IPS-11a (cell line): ENCODE measurements around the gene BACE1.

Experiments used
- H3K4me3 ChIP-seq: one replicate; pipeline ENCODE4 v1.5.1; 2013; ENCODE audit warnings: low read depth, low read length, control low read depth

Gene BACE1

DNA sequence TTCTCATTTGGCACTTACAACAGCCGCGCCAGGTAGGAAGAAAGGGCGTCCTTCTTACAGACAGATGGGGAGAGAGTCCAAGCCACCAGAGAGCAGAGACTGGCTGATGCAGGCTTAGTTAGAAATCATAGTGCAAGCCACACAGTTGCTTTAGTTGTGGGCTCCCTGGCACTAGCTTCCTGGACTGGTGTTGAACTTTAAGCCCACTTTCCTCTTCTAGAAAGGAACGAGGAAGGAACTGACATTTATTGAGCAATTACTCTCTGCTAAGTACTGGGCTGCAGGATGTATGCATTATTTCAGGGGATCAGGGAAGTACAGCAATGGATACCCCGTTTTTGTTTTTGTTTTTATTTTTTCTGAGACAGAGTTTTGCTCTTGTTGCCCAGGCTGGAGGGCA lies 3.0 kb downstream of the BACE1 start:
- H3K4me3 ChIP-seq: no peak overlapping the region

DNA sequence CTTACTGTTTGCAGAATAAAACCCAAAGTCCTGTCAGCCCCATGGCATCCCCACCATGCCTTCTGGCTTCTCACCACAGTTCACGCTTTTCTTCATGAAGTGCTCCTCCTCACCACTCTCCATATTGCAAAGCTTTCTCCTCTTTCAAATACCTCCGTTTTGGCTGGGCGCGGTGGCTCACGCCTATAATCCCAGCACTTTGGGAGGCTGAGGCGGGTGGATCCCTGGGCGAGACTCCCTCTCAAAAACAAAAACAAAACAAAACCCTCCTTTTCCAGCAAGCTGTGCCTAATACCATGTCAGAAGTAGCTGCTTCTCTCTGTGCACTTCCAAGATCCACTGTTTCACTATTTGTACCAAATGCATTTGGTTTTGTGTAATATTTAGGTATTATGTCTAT lies 6.7 kb downstream of the BACE1 start:
- no peak overlapping the region for H3K4me3 ChIP-seq

DNA sequence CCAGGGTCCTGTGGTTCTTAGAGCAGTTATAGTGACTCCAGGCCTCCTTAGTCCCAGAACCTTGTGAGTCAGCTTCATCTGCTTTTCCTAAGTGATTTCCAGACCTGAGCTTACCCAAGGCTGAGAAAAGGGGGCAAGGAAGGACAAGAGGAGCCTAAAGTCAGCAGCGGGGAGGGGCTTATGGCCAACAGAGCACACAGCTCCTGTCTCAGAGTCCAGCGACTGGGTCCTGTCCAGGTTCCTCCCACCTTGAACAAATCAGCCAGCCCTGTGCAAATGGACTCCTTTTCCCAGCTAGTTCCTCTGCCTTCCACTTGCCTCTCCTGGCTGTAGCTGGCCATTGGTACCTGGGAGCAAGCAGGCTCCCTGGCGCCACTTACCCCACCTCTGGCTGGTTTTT lies 10.9 kb downstream of the BACE1 start:
- no peak overlapping the region for H3K4me3 ChIP-seq

DNA sequence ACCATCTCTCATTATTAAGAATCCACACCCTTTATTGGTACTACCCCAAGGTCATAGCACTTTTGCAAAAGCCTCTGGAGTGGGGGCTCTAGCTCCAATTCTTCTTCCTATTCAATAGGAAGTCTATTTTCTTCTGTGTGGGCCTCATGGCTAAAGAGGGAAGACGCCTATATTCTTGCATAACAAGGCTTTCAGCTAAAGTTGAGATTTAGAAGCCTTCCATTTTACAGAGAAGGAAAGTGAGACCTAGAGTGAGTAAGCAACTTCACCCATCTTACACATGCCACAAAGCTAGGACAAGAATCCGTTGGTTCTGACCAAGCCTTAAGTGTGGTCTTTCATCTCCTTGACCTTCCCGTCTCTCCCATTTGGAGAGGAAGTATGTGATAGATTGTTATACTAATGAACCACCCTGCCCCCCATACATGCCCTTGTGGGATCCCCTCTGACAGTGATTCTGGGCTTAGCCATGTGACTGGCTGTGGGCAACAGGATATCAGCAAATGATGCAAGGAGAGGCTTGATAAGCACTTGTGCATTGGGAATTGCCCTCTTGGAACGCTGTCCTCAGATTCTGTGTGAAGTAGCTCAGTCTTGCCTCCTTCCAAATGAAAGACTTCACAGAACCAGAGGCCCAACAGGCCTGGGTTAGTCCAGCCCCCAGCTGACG lies 12.3 kb downstream of the BACE1 start:
- H3K4me3 ChIP-seq: no peak overlapping the region

DNA sequence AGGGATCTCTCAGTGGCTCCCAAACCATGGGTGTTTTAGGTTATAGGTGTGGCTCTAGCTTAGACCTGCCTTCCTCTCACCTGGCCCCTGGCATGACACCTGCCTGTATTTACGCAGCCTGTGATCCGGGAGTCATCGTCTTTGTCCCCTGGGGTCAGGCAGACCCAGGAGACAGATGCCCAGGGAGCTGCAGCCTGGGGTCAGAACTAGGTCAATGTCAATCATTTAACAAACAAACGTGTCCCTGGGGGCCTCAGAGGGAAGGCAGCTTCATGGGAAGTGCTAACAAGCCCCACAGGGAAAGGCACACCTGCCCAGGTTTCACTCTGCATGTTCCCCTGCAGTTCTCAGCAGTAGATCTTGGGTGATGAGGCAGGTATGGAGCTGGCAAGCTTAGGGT lies 13.0 kb downstream of the BACE1 start:
- no peak overlapping the region for H3K4me3 ChIP-seq

DNA sequence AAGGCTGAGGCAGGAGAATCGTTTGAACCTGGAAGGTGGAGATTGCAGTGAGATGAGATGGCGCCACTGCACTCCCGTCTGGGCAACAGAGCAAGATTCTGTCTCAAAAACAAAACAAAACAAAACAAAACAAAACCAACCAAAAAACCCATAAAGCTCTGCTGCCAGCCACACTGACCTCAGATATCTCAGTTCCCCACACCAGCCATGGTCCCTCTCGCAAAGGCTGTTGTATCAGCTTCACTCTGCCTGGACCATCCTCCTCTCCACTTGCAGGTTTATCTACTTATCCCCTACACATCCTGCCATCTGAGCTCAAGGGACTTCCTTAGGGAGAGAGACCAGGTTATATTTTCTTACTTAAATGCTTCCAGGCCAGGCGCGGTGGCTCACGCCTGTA lies 13.8 kb downstream of the BACE1 start:
- H3K4me3 ChIP-seq: no peak overlapping the region

DNA sequence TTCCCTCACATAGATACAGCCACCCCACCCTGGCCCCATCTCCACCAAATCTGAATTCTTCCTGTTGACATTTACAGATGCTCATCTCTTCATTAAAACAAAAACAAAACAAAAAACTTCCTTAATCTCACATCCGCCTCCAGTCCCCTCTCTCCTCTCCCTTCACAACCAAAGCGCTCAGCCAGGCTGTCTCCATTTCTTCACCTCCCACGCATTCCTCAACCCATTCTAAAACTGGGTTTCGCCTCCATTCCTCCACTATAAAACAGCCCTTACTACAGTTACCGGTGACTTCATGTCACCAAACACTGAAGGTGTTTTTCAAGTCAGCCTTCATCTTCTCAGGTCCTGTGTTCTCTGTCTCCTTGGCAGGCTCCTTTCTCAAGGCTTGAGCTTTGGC lies 15.3 kb downstream of the BACE1 start:
- H3K4me3 ChIP-seq: no peak overlapping the region

DNA sequence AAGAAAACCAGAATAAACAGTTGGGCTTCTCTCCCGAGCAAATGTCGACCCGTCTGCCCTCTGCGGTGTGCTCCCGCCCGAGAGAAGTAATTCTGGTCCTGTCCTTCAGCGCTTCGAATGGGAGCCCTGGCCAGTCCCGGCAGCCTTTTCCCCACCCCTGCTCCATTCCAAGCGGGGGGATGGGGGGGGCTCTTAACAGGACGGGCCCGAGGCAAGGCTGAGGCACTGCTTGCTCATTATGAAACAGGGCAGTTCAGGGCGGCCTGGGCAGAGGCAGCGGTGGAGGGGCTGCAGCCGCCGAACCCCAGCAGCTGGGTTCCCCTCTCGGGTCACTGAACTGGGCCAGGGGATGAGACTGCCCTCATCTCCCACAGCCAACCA lies 15.8 kb downstream of the BACE1 start:
- no peak overlapping the region for H3K4me3 ChIP-seq

DNA sequence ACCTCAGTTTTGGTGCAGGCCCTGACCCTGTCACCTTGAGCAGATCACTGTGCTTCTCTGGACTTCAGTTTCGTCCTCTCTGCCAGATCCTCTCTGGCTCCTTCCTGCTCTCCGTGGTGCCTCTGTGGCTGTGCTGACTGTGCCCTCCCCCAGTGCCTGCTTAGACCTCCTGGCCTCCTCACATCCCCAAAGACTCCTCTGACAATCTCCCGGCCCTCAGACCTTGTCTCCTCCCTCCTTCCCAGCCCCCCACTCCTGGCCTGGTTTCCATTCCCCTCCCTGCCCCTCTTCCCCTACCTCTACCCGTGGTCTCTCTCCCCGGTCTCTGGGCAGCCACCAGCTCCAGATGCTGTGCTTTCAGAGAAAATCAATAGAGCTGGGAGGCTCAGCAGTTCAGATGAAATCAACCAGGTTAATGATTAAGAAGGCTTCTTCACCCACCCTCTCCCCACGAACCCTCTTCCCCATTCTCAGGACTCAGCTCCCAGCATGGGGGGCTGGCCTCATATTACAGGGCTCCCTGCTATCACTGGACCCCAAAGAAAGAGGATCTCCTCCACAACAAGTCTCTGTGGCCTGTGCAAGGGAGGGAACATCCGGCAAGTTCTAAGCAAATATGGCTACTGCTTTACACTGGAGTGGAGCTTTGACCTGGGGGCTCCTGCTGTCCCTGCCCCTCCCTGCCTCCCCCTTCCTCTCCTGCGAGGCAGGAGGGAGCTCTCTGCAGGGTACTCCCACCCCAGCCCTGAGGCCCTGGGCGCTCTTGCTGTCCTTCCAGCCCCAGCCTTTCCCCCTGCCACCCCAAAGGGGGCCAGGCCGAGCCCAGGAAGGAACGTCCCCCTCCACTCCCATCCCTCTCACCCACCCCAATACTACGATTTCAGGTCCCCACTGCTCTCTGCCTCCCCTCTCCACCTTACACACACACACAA lies 16.4 kb downstream of the BACE1 start:
- H3K4me3 ChIP-seq: no peak overlapping the region

DNA sequence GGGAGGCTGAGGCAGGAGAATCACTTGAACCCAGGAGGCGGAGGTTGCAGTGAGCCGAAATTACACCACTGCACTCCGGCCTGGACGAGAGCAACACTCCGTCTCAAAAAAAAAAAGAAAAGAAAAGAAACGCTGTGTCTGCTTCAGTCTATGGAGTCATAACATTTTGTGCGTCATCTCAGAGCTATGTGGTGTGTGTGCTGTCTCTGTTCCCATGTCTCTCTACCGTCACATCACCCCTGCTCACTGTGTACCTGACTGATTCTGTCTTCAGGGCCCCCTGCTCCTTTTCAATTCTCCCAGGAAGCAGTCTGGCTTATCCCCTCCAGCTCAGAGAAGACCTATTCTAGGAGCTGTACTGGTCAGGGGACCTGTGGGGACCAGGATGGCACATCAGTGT lies 17.9 kb downstream of the BACE1 start:
- H3K4me3 ChIP-seq: no peak overlapping the region

DNA sequence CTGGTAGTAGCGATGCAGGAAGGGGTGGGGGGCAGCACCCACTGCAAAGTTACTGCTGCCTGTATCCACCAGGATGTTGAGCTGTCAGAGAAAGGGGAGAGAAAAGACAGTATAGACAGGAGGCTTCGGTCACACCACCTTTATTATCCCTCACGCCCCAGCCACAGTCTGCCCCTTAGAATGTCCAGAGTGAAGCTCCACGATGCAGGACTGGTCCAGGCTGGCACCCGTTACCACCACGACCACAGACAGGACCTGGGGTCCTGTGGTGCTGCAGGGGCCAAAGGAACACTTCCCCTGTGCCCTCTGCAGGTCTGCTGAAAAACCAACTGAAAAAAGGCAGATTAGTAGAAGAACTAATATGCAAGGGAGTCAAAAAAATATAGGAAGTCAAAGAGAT lies 19.2 kb downstream of the BACE1 start:
- no peak overlapping the region for H3K4me3 ChIP-seq

DNA sequence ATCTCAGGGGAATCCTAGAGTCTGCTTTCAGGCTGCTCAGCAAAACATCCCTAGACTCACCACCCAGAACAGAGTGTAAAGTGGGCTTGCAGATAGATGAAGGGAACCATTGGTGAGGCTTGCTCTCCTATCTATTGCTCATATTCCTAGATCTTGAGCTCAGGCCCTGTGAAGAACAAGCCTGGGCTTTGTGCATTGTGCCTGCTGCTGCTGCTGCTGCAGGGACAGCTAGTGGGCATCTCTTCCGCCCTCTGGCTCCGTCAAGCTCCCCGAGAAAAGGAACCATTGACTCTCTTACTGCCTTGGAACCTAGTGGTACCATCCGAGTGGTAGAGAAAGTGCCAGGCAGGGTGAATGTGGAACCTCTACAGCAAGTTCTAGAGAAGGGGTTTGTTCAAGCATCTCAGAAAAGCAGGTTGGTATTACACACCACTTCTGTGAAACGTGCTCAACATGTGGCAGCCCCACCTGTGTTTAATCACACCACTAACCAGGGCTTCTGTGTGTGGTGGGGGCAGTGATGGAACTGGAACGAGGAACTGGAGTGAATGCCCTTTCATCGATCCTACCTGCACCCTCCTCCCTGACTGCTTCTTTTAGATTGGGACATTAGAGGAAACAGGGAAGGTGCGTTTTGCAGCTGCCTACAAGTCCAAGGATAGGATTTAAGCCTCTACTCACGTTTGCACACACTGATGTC lies 20.5 kb downstream of the BACE1 start:
- no peak overlapping the region for H3K4me3 ChIP-seq

DNA sequence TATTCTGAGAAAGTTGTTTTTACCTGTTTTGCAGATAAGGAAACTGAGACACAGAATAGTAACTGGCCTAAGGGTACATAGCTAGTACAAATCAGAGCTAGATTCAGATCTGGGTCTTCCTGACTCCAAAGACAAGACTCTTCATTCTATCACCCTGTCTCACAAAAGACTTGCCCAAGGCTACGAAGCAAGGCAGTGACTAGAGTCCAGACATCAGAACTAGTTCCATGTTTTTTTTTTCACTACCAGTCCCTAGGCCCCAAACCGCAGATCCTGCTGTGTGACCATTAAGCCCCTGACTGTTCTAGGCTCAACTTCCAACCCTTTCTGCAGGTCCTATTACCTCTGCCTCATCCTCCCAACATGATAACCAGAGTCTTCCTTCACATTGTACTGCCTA lies 23.4 kb downstream of the BACE1 start:
- no peak overlapping the region for H3K4me3 ChIP-seq

DNA sequence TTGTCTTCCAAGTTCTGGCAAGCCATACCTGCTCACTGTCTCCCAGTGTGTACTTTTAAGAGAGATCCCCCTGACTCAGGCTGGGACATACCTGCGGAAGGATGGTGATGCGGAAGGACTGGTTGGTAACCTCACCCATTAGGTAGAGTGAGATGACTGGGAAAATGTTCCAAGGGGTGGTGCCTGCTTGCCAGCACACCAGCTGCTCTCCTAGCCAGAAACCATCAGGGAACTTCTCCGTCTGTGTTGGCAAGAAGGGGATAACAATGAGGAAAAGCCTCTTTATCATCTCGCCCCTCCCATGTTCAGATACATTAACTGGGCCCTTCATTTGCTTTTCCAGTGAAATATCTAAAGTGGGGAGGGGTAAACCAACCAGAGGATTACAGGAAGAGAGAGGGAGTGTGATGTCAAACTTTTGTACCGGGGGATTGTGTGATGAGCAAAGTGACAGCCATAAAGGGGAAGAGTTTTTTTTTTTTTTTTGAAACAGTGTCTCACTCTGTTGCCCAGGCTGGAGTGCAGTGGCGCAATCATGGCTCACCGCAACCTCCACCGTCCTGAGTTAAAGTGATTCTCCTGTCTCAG lies 25.2 kb downstream of the BACE1 start, which contains the start of gene BACE1-AS:
BACE1-AS (plus strand) TSS at position 538 of the 588 bp plus-strand sequence.
- H3K4me3 ChIP-seq: no peak within 1 kb of the TSS

DNA sequence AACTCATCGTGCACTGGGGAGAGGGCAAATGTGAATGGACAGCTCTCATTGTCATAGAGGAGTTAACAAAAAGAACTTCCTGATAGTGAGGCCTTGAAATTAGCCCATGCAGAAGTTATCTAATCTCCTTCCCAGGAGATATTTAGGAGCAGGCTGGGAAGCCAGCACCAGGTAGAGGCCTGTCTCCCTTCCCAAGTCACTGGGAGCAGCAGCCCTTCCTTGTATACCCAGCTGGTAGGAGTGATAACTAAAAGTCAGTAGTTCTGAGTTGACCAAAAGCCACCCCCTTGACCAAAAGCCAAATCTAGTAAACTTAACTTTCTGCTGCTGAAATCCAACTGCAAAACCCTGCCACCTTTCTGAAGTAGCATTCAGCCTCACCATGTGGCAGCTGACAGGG lies 26.3 kb downstream of the BACE1 start:
- H3K4me3 ChIP-seq: no peak overlapping the region

DNA sequence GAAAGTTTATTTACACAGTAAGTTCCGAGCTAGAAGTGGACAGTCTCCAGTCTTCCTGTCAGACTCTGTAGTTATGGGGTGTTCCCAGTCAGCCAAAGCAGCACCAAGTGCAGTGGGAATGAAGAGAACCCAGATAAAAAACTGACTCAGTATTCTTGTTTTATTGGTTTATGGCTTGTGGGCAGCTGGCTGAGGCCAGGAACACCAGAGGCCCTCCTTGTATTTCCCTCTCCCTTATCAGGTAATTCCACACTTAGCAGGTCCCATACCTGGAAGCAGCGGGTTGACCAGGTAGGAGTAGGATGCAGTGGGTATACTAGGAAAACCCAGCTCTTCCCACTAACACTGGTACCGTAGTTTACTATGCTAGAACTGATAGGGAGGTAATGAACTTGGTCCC lies 28.4 kb downstream of the BACE1 start:
- H3K4me3 ChIP-seq: no peak overlapping the region

DNA sequence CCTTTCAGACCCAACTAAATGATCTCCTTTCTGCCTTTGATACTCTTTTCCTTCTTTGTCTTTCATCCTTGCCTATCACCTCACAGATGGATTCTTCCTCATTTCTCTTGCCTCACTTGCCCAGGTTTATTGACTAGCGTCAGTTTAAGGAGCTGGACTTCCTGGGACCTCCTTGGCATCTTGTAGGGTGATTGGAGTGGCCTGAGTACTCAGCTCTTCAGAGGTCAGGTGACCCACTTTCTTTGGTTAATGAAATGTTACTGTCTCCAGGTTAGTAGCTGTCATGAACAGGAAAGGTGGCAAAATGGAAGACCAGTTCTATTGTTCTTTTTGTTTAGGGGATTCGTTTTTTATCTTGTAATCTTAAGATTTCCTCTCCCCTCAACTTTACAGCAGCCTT lies 29.5 kb downstream of the BACE1 start:
- H3K4me3 ChIP-seq: no peak overlapping the region

DNA sequence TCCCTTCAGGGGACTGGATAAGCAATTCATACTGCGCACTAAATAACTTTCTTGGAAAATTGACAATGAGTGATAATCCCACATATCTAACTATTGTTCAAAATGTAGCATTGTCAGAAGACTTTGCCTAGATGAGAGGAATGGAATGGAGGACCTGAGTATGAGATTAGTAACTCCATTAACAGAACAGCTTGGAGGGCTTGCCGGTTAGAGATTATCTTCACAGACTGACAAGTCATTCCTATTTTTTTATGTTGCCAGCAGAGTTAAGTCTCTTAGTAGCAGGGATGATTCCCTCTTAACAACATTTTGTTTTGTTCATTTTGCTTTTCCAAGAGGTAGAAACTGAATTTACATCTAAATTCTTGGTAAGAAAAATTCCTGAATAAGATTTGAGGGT lies 32.0 kb downstream of the BACE1 start:
- no peak overlapping the region for H3K4me3 ChIP-seq

DNA sequence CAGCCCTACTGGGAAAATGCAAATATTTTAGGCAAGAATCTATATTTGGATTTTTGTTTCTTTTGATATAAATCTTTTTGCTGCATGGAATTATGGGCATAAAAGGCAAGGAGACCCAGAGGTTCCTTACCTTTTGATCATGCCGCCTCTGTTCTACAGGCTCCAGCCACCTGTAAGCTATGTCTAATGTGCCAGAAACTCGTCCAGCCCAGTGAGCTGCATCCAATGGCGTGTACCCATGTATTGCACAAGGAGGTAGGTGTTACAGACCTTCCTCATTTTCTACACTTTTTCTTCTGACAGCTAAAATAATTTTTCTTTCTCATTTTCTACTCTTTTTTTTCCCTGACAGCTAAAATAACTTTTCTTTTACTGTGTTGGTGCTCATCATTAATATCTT lies 33.1 kb downstream of the BACE1 start:
- H3K4me3 ChIP-seq: no peak overlapping the region

DNA sequence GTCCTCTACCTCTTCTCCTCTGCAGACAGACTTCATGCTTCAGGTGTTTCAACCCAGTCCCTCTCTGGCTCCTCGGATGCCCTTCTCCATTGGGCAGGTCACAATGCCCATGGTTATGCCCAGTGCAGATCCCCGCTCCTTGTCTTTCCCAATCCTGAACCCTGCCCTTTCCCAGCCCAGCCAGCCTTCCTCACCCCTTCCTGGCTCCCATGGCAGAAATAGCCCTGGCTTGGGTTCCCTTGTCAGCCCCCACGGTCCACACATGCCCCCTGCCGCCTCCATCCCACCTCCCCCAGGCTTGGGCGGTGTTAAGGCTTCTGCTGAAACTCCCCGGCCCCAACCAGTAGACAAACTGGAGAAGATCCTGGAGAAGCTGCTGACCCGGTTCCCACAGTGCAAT lies 34.2 kb downstream of the BACE1 start:
- no peak overlapping the region for H3K4me3 ChIP-seq

DNA sequence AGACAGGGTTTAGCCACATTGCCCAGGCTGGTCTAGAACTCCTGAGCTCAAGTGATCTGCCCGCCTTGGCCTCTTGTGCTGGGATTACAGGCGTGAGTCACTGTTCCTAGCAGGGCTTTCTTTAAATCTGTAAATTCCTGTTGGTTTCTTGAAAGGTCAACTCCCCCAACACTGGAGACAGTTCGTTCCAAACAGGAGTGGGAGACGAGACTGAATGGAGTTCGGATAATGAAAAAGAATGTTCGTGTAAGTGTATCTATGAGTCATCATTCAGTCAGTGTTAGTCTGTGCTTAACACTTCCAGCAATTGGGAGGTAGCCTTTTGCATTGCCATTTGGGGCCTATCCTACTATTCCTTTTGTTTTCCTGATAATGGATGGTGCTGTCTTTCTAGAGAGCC lies 34.9 kb downstream of the BACE1 start:
- no peak overlapping the region for H3K4me3 ChIP-seq
